ENCODE data around the gene EGFR.
A peak's percentile ranks its signal among the peaks of the same experiment; 100 is the strongest.

EGFR gene

DNA sequence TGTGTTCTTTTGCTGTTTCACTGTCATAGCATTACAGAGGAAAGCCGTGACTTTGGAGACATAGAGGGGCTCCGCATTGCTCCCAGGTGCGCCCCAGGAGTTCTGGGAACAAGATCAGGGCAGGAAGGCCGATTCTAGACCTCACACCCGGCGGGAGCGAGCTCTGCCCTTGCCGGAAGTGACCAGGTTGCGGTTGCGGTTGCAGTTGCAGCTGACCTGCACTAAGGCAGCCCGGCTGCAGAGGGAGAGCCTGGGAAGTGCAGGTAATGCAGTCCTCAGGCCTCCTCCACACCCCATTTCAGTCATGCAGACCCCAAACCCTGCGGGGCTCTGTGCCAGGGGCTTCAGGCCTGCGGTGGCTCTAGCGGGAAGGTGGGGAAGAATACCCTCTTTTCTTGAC lies 216.3 kb downstream of the EGFR start:
- no peak for DNase-seq

DNA sequence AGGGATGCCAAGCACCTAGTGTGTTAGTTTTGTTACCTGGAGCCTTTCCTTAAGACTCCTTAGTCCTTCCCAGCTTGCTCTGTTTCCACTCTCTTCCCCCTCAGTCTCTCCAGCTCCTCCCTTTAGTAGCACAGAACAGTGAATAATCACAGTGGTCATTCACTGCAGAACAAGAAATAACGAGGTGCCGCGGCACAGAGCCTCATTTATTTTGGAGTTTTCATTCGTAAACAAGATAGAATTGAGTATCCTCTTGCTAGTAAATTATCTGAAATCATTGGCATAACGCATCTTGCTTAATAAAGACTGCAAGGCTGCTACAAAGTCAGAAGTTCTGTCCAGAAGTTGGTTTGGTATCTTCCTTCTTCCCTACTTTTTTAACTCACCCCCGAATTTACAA lies 217.0 kb downstream of the EGFR start:
- no peak for DNase-seq

DNA sequence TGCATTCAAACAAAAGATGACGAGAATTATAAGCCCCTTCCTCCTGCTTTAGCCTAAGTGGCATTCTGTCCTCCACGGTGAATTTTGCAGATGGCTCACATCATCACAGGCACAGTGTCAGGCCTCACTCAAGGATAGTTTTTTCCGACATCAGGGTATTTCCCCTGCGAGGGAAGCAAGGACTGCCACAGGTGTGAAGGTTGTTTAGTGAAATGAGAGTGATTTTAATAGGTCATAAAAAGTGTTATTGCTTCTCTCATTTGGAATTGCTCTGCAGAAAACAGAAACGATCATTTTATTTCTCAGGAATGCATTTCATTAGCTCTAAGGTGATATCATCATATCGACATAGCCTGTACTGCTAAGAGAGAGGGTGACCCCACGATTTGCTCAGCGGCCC lies 217.7 kb downstream of the EGFR start:
- no peak for DNase-seq

DNA sequence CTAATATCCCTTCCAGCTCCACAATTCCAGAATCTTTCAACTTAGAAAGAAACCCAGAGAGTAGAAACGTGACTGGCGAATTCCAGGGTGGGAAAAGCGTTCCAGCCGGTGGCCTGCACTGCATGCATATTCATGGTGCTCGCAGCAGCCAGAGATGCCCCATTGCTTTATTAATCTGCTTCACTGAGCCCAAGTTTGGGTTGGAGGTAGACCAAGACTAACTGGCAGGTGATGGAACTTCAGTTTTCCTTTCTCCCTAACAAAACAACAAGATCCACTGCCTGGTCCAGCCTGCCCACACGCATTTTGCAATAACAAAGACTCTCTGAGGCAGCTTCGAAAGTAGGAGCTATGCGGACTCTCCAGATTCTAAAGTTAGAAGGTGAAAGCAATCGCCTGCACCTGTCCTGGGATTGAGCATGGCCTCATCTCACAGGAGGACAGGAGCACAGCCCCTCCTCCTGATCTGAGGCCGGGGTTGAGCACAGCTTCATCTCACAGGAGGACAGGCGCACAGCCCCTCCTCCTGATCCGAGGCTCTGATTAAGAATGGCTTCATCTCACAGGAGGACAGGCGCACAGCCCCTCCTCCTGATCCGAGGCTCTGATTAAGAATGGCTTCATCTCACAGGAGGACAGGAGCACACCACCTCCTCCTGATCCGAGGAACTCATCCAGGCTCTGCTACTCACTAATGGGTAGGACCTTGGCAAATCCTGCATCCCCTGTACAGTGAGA lies 218.5 kb downstream of the EGFR start:
- DNase-seq = no peak

DNA sequence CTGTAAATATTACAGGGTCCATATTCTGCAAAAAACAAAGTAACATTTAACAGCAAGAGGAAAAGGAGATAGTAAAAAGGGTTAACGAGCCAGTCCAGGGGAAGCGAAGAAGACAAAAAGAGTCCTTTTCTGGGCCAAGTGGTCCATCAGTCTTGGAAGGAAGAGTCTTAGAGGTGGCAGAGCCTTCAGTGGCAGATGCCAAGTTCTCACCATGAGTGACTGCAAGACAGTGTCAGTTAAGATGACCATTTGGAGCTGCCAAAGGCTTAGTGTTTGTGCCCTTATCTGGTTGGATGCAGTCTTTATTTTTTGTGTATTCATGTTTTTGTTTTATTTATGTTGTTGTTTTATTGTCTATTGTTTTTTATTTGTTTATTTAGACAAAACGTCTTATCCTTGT lies 220.6 kb downstream of the EGFR start:
- DNase-seq = no peak

DNA sequence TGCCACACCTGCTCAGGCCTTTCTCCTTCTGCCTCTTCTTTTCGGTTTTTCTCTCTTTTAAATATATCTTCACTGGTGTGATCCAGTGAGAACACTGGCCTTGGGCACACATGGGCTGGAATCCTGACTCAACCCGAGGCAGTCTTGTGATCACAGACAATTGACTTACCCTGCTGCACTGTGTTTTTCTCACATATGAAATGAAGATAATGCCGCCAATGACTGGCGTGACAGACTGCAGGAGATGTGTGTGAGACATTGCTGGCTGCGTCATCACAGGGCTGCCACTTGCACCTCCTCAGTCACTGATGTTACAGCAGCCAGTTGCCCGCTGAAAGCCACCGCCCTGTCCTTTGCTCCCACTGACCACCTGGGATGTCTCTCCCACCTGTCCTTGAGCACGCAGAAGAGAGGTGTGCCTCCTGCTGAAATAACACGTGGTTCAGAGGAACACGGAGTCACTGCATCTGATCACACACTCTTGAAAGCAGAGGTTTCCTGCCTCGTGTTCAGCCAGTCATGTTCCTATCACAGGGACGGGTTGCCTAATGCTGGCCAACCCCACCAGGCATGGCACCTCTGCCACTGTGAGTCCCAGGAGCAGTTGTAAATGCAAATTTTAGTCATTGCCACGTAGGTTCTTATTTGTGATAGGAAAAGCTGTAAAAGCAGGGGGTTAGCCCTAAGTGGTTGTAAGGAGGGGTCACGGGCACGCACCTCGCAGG lies 221.8 kb downstream of the EGFR start:
- no peak for DNase-seq

DNA sequence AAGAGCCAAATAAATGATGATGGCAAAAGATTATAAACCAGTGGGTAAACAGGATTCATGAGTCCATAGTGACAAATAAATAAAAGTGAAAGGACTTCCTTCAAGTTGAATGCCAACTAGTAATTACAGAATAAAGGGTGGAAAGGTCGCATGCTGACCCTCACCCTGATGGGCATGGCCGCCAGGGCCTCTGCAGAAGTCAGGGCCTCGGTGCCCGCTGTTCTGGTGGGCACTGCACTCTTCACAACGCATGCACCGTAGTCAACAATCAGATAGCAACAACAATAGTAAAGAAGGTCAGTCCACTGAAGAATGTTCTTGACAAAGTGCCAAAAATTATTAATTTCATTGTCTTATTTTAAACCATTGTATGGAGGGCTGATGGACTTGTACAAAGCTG lies 223.1 kb downstream of the EGFR start:
- DNase-seq = no peak

DNA sequence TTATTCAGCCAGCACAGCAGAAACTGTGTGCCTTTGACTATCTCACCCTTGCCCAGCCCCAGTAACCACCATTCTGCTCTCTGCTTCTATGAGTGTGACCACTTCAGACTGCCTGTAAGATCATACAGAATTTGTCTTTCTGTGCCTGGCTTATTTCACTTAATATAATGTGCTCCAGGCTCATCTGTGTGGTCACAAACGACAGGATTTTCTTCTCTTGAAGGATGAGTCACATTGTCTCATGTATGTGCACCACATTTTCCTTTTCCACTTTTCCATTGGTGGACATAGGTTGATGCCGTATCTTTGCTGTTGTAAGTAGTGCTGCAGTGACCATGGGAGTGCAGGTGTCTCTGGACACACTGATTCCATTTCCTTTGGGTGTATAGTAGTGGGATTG lies 223.8 kb downstream of the EGFR start:
- DNase-seq = no peak

DNA sequence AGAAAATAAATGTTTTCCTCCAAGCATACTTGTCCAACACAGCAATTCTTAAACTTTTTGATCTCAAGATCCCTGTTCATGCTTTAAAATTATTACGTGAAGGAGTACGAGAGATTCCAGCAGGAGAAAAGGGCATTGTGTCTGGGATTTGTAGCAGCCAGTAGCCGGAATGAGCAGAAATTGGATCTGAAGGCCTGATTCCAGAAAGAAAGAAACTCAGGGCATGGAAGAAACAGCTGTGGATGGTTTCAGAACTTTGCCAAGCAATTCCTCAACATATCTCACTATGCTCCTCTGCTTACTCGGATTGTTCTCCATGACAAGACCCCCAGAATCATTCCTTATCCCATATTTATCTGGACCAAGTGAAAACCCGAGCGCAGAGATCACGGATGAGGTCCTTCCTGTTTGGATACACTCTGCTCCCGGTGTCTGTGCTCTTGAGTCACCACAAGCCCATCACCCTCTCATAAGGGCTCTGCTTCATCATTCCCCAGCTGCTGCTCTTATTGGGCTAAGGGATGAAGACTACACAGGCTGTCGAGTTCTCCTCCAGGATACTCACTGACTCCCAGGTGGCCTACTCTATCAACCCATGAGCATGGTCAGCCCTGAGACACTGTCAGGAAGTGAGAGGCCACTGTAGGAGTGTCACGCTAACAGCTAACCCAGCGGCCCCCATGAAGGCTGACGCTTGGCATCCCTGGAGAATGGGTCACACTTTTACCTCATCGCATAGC lies 225.4 kb downstream of the EGFR start:
- no peak for DNase-seq

DNA sequence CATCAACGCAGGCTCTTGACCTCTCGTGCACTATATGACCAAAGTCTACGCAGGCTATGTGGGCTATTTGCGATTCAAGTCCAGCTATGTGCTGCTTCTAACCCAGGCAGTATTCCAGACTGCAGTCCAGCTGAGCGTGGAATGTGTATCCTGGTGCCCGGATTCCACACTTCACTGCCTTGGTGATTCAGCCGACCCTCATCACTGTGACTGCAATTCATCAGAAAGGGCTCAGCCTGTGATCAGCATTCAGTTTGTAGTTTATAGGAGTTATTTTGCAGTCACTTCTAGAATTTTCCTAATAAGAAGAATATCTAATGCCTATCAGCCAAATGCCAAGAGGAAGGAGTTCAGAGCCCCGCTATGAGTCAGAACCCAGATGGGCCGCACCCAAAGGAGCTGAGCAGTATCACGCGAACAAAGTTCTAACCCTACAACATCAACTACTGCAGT lies 226.5 kb downstream of the EGFR start:
- no peak for DNase-seq

DNA sequence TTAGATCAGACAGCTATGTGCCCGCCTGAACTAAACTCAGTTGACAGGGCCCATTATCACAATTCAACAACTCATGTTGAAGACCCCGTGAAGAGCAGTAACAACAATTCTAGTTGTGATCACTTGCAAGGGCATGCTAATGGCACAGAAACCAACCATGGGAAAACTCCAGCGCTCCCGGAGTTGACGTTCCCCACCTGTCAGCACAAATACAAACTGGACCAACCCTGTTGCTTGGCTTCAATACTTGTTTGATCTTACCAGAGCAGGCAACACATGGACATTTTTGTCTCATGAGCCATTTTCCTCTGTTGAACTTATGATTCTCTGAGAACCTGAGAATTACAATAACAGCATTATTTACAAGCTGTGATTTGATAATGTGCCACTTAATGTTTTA lies 227.4 kb downstream of the EGFR start:
- no peak for DNase-seq

DNA sequence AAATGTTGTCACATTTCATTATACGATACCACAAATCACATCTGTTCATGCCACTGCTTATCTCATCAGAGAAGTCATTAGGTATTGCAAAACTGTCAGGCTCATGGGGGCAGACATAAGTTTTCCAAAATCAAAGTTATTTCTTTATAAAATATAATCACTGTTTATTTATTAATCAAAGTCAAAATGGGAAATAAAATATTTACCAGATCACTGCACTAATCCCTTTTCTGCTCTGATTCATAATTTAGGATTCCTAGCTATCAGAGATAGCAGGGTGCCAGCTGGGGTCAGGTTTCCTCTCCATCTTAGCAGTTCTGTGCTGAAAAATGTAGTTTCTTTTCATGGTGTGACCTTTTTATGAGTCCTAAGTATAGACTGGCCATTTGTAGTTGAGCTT lies 228.6 kb downstream of the EGFR start:
- no peak for DNase-seq

DNA sequence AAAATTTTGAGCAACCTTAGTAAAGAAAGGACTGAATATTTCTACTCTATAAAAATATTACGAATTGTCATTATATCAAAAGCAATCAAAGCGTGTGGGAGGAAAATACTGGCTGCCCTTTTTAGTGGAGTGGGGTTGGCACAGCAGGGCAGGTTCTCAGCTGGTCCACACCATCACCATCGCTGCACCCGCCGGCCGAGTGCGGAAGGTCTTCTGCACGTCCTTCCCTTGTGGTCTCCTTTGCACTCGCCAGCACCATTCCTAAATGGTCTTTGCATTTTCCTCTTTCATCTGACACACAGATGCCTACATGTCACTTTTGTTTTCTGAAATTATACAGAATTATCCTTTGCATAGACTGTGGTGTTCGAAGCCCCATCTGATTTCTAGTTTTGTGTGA lies 229.7 kb downstream of the EGFR start:
- no peak for DNase-seq

DNA sequence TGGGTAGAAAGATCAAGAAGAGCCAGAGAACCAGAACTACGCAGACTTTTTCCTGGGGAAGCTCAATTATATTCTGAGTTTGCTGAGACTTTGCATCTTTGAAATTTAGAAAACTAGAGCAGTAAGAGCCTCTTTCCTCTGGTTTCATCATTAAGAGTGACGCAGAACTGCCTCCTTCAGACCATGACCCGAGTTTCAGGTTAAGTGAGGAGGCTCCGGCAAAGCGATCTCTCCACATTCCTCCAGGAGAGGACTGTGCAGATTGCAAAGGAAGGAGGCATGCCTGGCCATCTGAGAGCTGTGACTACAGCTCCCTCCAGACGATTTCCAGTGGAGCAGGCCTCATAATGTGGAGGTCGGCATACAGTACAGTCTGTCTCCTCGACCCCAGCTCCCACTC lies 230.5 kb downstream of the EGFR start:
- DNase-seq = no peak

DNA sequence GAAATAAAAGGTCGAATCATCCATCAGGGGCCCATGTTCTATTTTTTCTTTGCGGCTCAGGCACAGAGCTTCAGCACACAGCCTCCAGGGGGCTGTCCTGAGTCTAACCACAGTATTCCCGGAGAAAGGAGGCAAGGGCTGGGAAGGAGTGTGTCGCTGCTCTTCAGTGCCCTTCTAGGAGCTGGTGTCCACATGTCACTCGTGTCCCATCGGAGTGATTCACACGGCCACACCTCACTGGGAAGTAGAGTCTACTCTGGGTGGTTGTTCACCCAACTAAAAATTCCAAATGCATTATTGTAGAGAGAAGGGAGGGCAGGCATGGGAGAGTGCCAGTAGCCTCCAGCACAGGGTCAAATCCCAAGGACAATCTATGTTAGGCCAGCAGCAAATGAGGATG lies 231.5 kb downstream of the EGFR start:
- no peak for DNase-seq

DNA sequence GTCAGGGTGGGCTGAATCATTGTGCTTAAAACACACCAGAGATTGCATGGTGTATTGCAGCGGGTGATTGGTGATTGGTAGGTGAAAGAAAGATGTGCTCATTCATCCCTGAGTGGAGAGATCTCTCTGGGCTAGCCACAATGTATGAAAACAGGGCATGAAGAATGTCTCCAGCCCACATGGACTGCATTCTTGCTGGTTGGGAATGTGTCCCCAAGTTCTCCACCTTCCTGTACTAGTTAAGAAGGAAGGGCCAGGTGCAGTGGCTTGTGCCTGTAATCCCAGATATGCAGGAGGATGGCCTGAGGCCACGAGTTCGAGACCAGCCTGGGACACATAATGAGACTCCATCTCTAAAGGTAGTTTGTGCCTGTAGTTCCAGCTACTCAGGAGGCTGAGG lies 232.5 kb downstream of the EGFR start:
- DNase-seq = no peak

DNA sequence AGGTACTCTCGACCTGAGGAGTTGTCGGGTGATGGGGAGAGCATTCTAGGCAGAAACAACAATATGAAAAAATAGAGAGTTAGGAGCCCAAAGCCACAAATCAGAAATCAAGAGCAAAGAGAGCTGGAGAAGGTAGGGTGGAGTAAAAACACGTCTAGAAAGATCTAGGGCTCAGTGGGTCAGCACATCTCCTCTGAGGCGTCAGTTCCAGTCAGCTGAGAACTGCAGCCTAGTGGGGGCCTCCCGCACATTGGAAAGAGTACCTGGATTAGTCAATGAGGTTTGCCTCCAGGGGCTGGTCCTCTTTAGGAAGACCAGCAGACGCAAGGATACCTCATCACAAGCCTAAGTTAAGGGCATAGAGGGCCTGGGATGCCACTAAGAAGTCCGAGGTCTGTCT lies 233.1 kb downstream of the EGFR start:
- no peak for DNase-seq

DNA sequence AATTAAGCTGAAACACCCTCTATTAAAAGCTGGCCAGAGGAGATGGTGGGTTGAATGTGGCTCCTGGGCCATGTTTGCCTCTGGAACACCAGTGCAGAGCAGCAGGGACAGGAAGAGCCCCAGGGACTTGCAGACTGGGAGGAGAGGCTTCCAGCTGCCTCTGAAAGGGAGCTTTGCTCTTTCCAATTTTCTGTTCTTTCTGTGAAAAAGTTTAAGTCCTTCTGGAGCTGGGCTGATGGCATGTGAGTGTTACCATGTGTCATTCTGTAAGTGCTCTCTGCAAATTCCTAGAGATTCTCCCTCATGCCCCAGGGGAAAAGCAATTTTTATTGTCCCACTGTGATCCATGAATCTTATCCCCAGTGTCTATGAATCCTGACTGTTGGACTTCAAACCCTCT lies 233.6 kb downstream of the EGFR start:
- no peak for DNase-seq

DNA sequence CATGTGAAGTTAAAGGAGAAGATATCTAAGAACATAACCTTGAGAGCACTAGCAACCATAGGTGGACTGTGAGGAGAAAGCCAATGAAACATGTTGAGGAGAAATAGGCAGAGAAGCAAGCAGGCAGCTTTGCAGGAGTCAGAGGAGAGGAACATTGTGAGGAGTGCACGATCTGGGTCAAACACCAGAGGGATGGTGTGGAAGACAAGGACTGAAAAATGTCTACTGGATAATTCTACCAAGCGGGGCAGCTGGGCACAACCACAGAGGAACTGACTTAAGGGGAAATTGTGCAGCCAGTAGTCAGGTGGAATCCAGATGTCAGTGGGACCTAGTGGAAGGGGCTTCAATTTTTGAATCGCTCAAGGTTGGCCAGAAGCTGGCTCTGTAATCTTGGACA lies 234.4 kb downstream of the EGFR start:
- DNase-seq = no peak

DNA sequence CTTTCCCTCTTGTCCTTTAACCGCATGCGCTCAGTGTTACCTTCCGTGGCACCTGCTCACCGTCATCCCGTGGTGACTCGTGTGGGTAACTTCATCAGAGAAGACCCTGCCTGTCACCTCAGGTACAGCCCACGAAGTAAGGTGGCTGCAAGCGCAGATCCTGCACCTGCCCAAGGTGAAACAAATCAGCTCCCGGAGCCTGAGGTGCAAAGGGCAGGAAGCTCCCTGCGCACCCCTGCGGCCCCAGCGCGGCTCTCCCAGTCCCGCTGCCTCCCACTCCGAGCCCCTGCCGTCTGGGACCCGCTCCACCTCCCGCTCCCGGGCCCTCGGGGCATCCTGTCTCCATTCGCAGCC lies 235.4 kb downstream of the EGFR start:
- no peak for DNase-seq

DNA sequence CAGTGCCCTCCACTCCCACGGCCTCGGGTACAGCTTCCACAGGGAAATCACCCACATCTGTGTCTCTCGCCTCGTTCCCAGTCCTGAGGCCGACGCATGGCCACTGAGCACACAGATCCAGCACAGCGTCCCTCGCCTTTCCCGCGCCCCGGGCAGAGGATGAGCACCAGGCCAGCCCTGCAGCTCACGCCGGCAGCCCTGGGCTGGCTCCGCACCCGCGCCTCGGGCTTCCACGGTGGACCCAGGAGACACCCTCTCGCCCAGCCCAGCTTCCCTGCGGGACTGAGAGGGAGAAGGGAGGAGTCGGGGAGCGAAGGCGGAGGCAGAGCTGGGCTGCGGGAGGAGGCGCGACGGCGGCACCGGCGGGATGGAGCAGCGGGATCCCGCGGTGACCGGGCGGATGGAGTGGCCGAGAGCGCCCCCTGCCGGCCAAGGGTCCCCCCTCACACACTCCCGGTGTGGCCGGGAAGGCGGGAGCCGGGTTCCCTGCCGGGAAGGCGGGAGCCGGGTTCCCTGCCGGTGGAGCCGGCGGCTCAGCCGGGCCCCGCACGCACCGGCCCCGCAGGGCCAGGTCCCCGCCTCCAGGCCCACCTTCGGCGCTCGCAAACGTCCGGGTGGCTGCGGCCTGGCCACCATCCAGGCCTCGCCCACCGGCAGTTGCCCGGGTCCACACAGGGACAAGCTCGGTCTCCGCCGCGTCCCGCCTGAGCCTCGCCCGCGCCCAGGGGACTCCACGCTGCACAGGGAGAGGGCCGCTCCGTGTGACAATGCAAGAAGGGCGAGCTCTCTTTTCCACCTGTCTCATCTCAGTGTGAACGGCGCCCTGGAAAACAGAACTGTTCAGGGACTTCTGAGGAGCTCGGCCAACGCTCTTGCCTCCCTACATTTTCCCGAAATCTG lies 236.0 kb downstream of the EGFR start:
- peak; percentile 95 for DNase-seq

DNA sequence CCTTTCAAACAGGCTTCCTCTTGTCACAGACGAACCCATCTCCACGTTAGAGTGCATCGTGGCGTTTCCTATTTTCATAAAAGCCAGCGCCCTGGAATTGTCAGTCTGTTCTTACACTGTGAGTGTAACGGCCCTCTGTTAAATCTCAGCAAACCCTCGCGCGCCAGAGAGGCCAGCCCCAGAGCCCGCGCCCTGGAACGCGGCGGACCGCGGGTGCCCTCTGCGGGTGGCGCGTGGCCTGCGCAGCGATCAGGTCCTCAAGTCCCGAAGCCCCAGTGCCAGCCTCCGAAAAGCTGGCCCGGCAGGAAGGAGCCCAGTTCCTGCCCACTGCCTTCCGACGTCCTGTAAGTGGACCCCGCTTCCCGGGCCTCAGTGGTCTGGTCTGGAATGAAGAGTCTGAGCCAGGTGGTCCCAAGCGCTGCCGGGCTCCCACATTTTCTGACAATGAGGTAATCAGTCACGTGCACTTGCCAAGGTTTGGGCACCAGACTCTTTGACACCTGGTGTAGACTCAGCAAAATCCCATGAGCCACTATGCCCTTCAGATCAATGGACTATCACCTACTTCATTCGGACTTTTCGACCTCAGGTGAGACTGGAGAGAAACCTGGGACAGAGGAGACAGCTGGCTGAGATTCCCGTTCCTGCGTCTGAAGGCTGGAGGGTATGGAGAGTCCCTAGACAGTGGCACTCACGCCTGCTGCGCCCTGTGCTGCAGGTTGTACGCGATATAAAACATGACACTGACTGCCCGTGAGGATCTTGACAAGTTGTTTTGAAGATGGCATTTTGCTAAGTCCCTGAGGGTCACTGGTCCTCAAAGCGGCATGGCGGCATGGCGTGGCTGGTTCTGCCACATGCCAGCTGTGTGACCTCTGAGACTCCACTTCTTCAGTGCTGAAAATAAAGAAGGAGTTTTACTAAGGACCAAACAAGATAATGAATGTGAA lies 237.0 kb downstream of the EGFR start:
- peak; percentile 93 for DNase-seq

All from right forelimb (tissue), 1 donor.